H7 (cell line): Measurements from ENCODE around the gene FCRLA. TPM values are rescaled to one million over a fixed set of nuclear protein-coding genes. Genes with fewer than 3 reads are reported as not detected.

Experiments used
- DNase-seq: peaks from one replicate; pipeline ENCODE4 v3.0.0; 2012
- H3K27me3 ChIP-seq: 2 replicates; pipeline ENCODE4 v1.6.0; 2011; ENCODE audit warnings: mild to moderate bottlenecking, low read length; ENCODE audit not compliant: control insufficient read depth, insufficient read depth
- H3K36me3 ChIP-seq: replicated peaks from 2 replicates; pipeline ENCODE4 v1.5.1; 2011; ENCODE audit warnings: low read length; ENCODE audit not compliant: control insufficient read depth, insufficient read depth
- H3K4me3 ChIP-seq: 2 replicates; pipeline ENCODE4 v1.5.1; 2011; ENCODE audit warnings: low read depth, mild to moderate bottlenecking, control low read depth, low read length, moderate library complexity; ENCODE audit not compliant: insufficient read depth
- total RNA-seq: library from RNA; depleted of rRNA; stranded (reverse); fragments of >200 nt; shearing (Covaris generic); gene quantifications from 2 replicates; pipeline ENCODE4 v1.2.3, GENCODE V29; 2014

Gene FCRLA
- total RNA-seq, 1 experiment from 2014 or later = not detected

DNA sequence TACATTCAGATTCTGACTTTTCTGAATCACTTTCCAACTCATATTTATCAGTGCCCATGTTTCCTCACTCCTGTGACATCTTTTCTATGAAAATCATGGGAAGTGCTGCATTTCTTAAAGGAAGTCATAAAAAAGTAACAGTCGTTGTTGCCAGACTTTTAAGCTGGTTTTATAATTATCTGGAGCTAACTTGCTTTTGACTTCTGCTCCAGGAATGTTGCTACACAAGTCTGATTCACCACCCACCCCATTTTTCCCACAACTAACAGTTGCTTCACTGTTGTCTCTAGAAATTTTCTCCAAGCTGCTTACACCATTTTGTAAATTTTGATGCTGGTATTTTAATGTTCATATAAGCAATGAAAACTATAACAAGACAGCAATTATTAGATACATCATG lies 26.5 kb downstream of the FCRLA start:
- Histone ChIP-seq H3K36me3 (no peaks in the 10 kb centered on the region), H3K4me3 (no peak overlapping the region), H3K27me3 (peaks cover 8% of the 10 kb centered on the region)
- DNase-seq = no peak

DNA sequence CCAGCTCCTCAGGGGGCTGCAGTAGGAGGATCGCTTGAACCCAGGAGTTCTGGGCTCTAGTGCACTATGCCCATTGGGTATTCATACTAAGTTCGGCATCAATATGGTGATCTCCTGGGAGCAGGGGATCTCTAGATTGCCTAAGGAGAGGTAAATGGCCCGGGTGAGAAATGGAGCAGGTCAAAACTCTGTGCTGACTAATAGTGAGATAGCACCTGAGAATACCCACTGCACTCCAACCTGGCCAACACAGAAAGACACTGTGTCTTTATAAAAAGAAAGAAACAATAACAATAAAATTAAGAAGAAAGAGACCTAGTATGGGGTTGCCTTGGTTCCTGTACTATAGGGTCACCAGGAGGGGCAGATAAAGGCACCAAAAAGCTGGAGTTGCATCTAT lies 28.8 kb downstream of the FCRLA start:
- no peak for DNase-seq
- H3K4me3 ChIP-seq = no peak overlapping the region

DNA sequence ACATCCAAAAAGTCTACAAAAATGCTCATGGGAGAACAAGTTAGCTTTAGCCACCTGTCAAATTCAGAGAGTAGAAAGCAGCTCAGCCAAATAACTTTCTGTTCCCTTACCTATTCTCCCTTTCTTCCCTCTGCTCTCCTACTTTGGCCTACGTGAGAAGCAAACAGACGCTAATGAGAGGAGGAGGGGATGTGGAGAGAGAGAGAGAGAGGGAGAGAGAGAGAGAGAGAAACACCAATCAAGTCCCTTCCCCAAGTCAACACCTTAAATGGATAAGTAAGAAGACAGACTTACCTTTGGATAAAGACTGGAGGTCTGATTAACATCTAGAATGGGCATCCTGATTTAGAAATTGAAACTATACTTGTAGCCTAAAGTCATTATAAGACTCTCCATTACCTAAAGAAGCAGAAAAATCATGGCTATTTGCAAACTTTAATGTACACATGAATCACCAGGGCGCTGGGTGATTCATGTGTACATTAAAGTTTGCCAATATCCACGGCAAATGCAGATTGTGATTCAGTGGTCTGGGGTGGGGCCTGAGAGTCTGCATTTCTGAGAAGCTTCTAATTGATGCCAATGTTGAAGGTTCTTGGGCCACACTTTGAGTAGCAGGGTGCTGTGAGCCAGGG lies 29.4 kb downstream of the FCRLA start:
- DNase-seq = no peak
- no peak overlapping the region for H3K4me3 ChIP-seq
- peaks cover 2% of the 10 kb centered on the region for H3K27me3 ChIP-seq
- no peaks in the 10 kb centered on the region for H3K36me3 ChIP-seq

More for the DNA sequence above, 28.8 kb downstream of the FCRLA start:
- peaks cover 2% of the 10 kb centered on the region for H3K27me3 ChIP-seq
- no peaks in the 10 kb centered on the region for H3K36me3 ChIP-seq

DNA sequence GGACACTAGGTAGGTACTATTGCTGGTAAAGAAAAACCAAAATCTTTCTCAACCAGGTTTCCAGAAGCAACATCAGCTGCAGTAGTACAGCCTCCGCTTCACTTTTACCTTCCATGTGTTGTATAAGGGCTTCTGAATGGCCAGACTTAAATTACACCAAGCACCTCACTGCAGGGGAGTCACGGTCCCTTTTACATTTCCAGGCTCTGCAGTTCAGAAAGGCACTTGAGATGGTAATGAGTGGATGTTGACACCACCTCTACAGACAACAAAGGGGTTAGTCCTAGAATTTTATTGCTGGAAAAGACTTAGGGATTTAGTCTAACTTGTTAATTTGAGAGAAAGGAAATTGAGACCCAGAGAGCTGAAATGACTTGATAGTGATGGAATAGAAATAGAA lies 30.6 kb downstream of the FCRLA start:
- no peaks in the 10 kb centered on the region for H3K36me3 ChIP-seq
- no peak overlapping the region for H3K4me3 ChIP-seq
- DNase-seq = no peak
- peaks cover 2% of the 10 kb centered on the region for H3K27me3 ChIP-seq

DNA sequence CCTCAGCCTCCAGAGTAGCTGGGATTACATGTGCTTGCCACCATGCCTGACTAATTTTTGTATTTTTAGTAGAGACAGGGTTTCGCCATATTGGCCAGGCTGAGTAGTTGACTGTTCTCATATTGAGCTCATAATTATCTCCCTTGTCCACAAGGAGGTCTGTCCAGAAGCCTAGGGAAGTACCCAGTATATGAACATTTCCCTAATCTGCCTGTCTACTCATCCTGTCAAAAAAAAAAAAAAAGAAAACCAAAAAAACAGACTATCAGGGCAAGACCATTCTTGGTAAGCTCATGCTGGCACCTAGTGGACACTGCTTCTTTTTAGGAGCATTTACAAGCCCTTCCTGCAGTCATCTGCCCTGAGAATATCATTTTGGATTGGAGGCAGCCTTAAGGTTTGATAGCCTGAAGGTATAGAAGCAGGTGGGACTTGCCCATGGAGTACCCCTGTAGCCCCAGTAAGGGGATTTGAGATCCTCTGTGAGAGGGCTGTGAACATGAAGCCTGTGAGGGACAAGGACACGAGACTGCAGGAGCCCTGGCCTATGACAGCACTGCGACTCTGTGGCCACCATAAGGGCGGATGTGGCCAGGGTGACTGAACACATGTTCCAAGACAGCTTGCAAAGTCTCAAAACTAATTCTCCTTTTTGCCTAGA lies 31.7 kb downstream of the FCRLA start:
- H3K4me3 ChIP-seq = no peak overlapping the region
- no peaks in the 10 kb centered on the region for H3K36me3 ChIP-seq
- no peak for DNase-seq
- peaks cover 2% of the 10 kb centered on the region for H3K27me3 ChIP-seq

DNA sequence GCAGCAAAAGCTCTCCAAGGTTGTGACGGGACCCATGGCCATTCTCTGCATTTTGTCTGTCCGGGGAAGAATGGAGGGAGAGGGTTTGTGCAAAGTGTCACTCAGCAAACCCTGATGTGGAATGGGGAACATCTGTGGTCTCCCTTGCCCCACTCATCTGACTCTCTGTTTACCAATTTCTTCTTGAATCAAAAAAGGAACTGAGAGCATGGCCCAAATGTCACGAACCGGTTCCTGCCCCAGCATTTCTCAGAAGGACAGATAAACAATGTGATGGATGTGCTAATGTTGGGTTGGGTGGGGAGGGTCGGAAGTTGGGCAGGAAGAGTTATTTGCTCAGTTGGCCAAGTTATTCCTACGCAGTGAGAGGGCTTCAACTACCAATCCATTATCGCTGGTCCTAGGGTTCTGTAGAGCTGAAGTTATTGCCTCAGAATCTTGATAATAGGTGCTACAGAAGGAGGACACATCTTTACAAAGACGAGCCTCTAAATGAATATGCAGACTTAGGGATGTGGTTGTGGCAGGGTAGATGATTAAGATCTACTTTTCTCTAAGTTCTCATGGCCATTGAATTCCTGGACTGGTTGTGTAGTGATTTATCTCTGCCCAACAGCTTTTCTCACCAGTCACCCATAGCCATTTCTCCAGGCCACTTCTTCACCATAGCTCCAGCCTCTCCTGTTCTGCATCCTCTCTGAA lies 33.0 kb downstream of the FCRLA start:
- DNase-seq = no peak
- H3K36me3 ChIP-seq = no peaks in the 10 kb centered on the region
- no peak overlapping the region for H3K4me3 ChIP-seq
- peaks cover 2% of the 10 kb centered on the region for H3K27me3 ChIP-seq

DNA sequence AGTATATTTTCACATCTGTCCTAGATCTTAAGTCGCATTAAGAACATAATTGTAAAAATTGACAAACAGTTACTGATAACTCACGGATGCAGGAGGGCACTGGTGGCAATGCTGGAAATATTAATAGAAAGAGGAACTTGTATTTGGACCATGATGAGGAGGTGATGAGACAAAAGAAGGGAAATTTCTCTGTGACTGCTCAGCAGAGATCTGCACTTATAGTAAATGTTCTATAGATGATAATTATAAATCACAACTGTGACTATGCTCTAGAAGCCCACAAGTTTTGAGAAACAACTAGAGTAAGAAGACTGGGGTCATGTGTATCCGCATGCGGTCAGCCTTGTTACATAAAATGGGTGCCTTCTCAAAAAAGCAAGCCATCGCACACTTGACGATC lies 33.9 kb downstream of the FCRLA start:
- peaks cover 2% of the 10 kb centered on the region for H3K27me3 ChIP-seq
- no peak for DNase-seq
- H3K4me3 ChIP-seq = no peak overlapping the region
- no peaks in the 10 kb centered on the region for H3K36me3 ChIP-seq

DNA sequence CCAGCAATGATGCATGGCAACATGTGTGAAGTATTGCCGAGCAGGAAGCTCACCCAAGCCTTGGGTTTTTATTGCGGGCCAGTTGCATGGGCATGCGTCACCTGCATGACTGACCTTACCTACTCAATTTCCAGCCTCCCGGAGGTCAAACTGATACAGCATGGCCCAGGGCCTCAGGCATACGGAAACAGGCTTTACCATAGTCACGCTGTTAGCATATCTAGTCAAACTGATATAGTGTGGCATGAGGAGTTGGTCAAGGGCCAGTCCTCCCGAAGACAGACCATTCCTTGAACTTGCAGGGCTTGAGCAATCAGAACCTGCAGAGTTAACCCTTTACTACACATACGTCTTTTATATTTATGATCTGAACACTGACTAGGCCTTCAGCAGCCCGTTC lies 36.2 kb downstream of the FCRLA start:
- DNase-seq = no peak
- Histone ChIP-seq H3K27me3 (peaks cover 2% of the 10 kb centered on the region; the same call in 1 of the 2 replicates), H3K4me3 (no peak overlapping the region), H3K36me3 (no peaks in the 10 kb centered on the region)

DNA sequence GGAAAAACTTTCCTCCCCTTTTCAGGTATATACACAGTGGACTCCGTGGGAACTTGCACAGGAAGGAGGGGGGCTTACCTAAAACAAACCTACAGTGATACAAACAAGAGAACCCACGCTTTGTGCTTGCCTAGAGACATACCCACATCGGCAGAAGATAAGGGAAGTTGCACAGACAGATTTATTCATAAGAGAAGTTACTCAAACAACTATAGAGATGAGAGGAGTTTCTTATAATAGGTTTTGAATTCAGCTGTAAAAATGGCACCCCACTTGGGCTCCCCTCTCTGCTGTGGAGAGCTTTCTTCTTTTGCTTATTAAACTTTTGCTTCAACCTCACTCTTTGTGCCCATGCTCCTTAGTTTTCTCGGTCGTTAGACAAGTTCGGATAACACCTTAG lies 40.8 kb downstream of the FCRLA start:
- Histone ChIP-seq H3K36me3 (peaks cover 5% of the 10 kb centered on the region), H3K27me3 (peaks cover 5% of the 10 kb centered on the region; the same call in 1 of the 2 replicates), H3K4me3 (no peak overlapping the region)
- no peak for DNase-seq

DNA sequence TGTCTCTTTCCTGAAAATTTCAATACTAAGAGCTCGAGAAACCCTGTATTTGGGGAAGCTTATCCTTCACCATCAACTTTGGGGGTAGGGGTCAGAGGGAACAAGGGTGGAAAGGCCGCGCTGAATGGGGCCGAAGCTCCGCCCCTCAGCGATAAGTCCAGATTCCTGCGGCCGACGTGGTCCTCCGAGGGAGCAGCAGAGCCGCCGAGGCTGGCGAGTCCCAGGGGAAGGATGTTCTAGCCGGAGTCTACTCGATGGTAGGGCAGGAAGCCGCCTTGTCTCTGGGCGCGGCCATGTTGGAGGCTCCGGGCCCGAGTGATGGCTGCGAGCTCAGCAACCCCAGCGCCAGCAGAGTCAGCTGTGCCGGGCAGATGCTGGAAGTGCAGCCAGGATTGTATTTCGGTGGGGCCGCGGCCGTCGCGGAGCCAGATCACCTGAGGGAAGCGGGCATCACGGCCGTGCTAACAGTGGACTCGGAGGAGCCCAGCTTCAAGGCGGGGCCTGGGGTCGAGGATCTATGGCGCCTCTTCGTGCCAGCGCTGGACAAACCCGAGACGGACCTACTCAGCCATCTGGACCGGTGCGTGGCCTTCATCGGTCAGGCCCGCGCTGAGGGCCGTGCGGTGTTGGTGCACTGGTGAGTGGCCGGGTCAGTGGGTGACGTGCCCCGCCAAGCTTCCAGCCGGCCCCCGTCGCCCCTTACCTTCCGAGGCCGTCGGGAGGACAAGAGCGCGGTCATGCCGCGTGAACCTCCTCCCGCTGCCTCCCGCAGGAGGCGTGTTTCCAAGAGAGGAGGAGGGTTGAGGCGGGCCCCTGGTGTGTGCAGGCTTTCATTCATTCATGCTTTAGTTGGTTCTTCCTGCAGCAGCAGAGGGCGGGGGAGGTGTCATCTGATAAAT lies 42.7 kb downstream of the FCRLA start, which contains the start of gene DUSP12:
TSS of gene DUSP12 (plus strand) at position 278 of the 899 bp plus-strand sequence. CDS start at position 294, 16 bp downstream.
- Histone ChIP-seq H3K36me3 (peaks cover 11% of the 10 kb centered on the region), H3K4me3 (peak within 1 kb of the TSS; percentile 97), H3K27me3 (peaks cover 5% of the 10 kb centered on the region; the same call in 1 of the 2 replicates)
- DNase-seq = peak; percentile 89

DNA sequence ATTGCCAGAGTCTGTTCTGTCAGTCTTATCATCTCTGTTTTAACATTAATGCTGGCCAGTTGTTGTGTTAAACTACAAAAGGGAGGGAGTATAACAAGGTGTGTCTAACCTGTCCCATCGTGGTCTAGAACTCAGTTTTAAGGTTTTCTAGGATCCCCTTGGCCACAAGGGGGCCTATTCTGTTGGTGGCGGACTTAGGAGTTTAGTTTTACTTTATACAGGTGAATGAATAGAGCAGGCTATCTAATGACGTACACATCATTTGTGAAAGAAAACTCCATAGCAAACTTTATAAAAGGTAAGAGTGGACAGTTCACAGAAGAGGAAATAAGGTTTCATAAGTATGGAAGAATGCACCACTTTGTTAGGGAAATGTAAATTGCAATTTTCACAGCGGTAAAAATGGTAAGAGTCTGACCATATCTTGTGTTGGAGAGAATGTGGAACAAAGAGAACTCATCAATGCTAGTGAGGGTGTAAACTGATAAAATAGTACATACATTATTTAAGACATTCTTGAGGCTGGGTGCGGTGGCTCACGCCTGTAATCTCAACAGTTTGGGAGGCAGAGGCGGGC lies 56.6 kb downstream of the FCRLA start:
- DNase-seq = peak; percentile 53
- Histone ChIP-seq H3K36me3 (no peaks in the 10 kb centered on the region), H3K27me3 (no peaks in the 10 kb centered on the region), H3K4me3 (no peak overlapping the region)
